NOMO-1 (cell line): ENCODE measurements around the gene TUBB8B.
"Not testable (repeated sequence)": the region's sequence is repeated elsewhere in the genome, so short reads cannot be mapped to it uniquely, and the experiment has no call there.

Experiments
- DNase-seq, 2 experiments: peaks; one replicate each; lab custom pipeline; 2025; ENCODE audit not compliant: unreplicated experiment in 2 of 2; lab: John Stamatoyannopoulos, UW

The TUBB8B gene

DNA sequence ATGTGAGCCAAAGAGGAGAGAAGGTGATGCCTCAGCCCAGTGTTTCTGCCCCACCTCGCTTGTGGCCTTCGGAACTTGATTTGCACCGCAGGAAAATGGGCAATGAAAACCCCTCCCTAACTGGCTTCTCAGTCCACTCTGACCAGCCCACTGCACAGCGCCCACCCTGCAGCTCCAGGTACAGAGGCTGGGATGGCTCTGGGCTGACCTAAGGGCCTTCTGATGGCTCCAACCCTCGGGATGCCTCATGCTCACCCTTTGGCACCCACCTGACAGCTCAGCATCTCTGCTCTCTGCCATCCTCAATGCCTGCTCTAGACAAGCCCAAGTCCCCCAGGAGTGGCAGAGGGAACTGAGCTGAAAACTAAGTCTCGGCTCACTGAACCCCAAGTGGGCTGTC, 36.2 kb downstream of the TUBB8B start:
- DNase-seq: not testable (repeated sequence)

DNA sequence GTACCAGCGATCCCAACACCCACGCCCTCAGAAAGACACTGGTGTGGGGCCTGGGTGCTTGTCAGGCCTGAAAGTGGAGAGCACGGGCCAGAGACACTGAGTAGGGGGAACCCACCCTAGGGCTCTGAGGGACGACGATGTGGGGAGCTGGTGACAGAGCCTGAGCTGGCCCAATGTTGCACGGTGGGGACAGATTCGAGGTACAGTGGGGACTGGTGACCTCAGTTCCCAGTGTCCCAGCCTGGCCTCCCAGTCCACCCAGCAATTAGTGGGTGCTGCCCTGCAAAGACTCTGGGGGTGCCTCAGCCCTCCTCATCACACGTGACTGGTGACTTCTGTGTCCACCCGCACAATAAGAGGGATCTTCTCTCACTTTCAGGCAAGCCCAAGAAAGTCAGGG, 36.6 kb downstream of the TUBB8B start:
- not testable (repeated sequence) for DNase-seq

DNA sequence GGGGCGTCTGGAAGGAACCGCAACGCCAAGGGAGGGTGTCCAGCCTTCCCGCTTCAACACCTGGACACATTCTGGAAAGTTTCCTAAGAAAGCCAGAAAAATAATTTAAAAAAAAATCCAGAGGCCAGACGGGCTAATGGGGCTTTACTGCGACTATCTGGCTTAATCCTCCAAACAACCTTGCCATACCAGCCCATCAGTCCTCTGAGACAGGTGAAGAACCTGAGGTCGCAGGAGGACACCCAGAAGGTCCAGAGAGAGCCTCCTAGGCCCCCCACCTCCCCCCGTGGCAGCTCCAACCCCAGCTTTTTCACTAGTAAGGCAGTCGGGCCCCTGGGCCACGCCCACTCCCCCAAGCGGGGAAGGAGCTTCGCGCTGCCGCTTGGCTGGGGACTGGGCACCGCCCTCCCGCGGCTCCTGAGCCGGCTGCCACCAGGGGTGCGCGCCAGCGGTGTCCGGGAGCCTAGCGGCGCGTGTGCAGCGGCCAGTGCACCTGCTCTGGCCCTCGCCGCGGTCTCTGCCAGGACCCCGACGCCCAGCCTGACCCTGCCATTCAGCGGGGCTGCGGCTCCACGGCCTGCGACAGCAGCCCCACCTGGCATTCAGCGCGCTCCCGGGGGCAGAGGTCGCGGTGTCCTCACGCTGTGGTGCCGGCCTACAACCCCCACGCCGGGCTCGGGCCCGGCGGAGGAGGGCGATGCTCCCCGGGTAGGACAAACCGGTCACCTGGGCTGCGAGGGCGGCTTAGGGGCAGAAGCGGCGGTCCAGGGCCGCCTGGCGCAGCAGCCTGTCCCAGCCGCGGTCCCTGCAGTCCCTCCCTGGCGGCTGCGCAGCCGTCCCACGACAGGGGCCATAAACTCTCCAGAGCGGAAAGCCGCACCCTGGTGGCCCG, 37.8 kb downstream of the TUBB8B start:
- not testable (repeated sequence) for DNase-seq

DNA sequence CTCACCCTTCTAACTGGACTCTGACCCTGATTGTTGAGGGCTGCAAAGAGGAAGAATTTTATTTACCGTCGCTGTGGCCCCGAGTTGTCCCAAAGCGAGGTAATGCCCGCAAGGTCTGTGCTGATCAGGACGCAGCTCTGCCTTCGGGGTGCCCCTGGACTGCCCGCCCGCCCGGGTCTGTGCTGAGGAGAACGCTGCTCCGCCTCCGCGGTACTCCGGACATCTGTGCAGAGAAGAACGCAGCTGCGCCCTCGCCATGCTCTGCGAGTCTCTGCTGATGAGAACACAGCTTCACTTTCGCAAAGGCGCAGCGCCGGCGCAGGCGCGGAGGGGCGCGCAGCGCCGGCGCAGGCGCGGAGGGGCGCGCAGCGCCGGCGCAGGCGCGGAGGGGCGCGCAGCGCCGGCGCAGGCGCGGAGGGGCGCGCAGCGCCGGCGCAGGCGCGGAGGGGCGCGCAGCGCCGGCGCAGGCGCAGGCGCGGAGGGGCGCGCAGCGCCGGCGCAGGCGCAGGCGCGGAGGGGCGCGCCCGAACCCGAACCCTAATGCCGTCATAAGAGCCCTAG, 38.7 kb downstream of the TUBB8B start:
- DNase-seq: not testable (repeated sequence)

DNA sequence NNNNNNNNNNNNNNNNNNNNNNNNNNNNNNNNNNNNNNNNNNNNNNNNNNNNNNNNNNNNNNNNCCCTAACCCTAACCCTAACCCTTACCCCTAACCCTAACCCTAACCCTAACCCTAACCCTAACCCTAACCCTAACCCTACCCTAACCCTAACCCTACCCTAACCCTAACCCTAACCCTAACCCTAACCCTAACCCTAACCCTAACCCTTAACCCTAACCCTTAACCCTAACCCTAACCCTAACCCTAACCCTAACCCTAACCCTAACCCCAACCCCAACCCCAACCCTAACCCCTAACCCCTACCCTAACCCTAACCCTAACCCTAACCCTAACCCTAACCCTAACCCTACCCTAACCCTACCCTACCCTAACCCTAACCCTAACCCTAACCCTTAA, 39.5 kb downstream of the TUBB8B start:
- DNase-seq: not testable (repeated sequence)
